M059J (cell line): ENCODE data around the gene NADK. TPM values are rescaled to one million over a fixed set of nuclear protein-coding genes. Genes with fewer than 3 reads are reported as not detected.
"Not testable (repeated sequence)": the region's sequence is repeated elsewhere in the genome, so short reads cannot be mapped to it uniquely, and the experiment has no call there.

Experiments used
- DNase-seq: peaks from one replicate; pipeline ENCODE4 v3.0.0-alpha.2; 2012; ENCODE audit warnings: low read depth
- total RNA-seq: library from RNA; depleted of rRNA; stranded (reverse); fragments of >200 nt; shearing (Covaris generic); gene quantifications from 2 replicates; pipeline ENCODE4 v1.2.3, GENCODE V29; 2014

NADK gene
- total RNA-seq, 1 experiment from 2014 or later = 44.7 TPM

DNA sequence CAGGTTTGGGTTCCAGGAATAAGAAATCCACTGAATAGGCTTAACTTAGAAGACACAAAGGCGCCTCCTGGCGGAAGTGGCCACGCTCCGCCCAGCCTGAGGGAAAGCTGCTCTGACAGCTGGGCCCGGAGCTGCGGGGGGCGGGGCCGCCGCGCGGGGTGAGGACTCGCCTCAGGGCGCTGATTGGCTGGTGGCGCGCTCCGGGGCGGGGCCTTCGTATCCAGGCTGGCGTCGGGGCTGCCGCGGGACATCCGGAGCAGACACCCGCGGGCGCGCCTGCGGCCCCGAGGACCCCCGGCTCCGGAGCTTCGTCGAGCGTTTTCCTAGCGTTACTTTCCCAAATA, 31.7 kb downstream of the NADK start:
- not testable (repeated sequence) for DNase-seq

DNA sequence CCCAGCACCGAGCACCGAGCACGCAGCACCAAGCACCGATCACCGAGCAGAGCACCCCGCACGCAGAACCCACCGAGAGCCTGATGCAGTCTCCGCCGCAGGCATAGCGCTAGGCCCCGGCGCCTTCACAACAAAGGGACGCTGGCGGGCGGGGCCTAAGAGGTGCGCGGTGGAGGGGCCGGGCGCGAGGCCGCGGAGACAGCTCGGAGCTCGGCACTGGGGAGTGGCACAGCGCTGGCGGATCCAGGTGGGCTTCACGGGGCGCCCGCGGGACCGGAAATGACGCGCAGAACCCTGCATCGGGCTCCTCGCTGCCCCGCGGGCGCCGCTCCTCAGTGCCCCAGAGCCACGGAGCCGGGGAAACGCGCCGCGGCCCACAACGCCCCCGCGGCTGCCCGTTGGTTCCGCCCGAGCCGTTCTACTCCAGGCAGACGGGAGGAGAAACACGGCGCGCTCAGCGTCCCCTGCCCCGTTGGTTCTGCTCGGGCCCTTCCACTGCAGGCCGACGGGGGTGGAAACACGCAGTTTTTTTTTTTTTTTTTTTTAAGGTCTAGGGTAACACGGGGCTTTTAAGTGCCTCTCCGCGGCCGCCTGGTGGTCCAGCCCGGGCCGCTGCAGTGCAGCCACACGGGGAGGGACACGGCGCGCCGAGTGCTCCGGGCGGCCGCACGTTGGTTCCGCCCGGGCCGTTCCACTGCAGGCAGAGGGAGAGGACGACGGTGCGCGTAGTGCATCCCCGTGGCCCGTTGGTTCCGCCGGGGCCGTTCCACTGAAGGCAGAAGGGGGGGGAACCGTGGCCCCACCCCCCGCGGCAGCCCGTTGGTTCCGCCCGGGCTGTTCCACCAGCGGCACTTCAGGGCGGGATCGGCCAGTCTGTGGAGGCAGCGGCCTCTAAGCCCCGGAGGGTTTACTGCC, 32.4 kb downstream of the NADK start:
- peak; percentile 38 for DNase-seq

DNA sequence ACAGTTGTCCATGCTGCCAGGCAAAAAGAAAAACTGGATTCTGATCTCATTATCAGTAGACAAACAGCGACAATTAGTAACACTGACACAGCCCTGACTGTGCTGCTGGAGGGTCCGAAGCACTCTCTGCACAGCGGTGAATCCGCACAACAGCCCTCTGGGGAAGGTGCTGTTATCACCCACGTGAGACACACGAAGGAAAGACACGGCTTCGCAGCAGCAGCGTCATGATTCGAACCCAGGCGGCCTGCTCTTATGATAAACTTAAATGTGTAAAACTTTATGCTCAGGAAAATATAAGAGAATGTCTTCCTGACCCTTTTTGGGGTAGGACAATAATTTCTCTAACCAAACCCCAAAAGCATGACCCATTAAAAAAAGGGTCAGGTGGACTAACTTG, 35.7 kb downstream of the NADK start:
- not testable (repeated sequence) for DNase-seq

DNA sequence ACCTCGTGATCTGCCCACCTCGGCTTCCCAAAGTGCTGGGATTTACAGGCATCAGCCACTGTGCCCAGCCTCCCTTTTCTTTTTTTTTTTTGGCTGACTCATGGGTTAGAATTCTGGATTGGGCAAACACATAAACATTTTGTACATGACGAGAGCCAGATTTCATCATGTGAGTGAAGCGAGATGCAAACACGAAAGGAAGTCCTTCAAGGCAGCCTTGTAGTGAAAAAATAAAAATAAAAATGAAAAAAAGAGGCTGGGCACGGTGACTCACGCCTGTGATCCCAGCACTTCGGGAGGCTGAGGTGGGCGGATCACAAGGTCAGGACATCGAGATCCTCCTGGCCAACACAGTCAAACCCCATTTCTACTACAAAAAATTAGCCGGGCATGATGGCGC, 37.3 kb downstream of the NADK start:
- peak; percentile 95 for DNase-seq

DNA sequence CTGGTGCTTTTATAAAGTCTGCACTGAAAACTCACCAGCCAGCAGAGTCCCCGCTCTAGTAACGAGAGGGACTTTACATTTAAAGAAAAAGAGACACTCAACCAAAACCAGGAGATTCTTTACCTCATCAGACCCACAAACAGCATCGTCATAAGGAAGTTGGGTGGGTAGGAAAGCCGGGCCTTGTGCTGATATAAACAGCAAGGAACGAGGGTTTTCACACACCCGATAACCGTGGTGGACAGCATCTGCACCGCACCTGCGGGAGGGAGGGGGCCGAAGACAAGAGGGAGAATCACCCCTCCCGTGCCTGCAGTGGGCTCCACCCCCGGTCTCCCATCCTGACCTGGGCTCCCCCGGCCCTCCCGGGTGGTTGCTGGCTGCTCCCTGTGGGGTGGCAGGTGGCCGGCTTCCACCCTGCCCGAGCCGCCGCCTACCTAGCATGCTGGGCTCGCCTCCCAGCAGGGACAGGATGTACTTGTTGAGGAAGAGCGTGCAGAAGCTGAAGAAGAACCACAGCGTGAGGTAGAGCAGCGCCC, 39.4 kb downstream of the NADK start:
- not testable (repeated sequence) for DNase-seq

DNA sequence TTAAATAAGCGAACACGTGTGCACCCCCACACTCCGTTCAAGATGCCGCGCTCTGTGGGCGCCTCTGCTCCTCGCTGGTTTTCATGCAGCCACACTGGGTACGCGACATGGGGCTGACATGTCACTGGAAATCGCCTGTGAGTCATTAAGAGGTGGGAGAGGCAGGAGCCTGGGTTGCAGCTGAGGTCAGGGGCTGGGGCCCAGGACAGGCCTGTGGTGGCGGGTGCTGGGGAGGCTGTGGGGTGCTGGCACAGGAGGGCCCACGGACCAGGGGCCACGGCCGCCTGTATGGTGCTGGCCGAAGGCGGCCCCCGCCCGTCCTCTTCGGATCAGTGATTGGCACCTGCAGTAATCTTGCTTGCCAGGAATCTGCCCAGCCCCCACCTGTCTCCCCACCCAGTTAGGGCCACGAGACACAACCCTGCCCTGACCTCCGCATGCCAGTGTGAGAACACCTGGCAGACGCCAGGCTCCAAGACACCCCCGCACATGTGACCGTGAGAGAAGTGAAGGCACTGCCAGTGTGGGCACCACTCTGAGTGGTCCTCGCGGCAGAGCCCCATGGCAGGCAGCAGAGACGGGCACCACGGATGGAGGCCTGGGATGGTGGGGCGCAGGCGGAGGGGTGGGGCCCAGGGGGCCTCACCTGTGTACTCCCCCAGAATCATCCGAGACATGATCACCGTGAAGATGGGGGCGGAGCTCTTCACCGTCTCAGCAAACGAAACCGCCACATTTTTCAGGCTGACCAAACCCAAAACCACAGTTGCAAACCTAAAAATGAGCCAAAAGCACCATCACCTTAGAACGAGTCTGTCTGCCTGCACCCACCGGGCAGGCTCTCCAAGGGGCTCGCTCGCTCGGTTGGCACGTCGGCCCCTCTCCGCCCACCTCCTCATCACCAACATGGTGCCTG, 40.3 kb downstream of the NADK start:
- not testable (repeated sequence) for DNase-seq

DNA sequence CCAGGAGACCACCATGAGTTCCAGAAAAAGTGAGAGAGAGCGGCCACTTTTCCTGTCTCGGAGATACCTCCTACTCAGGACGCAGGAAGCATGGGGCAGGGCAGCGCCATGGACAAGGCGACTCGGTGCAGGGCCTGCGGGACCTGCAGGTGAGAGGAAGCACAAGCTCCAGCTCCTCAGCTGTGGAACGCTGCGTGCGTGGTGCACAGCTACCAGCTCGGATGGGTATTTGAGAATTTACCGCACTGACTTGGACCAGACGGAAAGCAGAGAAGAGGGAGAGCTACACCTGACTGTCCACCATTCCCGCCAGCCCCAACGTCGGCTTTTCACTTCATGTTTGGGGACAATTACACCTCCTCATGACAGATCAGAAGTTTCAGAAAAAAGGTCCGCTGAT, 45.9 kb downstream of the NADK start:
- DNase-seq = no peak

DNA sequence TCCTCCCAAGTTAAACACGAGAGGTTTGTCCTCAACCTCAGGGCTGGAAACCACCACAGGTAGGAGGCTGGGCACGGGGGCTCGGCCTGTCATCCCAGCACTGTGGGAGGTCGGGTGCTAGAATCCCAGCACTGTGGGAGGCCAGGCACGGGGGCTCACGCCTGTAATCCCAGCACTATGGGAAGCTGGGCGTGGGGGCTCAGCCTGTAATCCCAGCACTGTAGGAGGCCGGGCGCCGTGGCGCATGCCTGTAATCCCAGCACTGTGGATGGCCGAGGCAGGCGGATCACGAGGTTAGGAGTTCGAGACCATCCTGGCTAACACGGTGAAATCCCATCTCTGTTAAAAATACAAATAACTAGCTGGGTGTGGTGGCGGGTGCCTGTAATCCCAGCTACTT, 47.4 kb downstream of the NADK start:
- no peak for DNase-seq

DNA sequence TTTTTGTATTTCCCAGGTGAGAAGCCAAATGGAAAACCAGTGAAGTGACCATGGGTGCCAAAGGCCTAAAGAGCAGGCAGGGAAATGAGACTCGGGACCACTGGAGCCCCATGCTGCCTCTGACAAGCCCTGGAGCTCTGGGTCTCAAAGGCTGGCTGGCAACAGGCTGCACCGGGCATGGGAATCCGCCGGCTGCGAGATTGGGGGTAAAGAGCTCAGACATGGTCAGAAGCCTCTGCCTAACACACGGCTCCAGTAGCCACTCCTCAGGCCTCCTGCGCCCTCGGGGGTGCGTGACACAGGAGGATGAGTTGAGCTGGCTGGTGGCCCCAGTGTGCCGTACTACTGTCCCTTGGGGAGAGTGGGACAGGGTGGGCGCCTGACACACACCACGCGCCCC, 48.0 kb downstream of the NADK start:
- not testable (repeated sequence) for DNase-seq

DNA sequence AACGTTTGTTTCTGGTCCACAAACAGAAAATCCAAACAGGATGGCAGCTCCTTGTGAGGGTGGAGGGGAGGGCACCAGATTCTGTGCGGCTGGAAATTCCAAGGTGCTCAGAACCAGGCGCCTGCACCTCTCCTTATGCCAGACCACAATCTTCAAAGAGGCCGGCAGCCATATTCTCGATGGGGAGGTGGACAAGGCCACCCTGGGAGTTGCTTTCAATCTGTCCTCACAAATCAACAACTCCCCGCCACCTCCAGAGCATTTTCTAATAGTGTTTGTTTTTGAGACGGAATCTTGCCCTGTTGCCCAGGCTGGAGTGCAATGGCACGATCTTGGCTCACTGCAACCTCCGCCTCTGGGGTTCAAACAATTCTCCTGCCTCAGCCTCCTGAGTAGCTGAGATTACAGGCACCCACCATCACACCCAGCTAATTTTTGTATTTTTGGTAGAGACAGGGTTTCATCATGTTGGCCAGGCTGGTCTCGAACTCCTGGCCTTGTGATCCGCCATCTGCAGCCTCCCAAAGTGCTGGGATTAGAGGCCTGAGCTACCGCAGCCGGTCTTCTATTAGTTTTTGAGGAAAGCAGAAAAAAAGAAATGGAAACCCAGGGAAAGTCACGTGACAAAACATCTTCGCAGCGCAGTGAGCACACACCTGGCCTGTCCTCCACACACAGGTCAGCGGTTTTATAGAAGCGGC, 49.0 kb downstream of the NADK start:
- DNase-seq = not testable (repeated sequence)

DNA sequence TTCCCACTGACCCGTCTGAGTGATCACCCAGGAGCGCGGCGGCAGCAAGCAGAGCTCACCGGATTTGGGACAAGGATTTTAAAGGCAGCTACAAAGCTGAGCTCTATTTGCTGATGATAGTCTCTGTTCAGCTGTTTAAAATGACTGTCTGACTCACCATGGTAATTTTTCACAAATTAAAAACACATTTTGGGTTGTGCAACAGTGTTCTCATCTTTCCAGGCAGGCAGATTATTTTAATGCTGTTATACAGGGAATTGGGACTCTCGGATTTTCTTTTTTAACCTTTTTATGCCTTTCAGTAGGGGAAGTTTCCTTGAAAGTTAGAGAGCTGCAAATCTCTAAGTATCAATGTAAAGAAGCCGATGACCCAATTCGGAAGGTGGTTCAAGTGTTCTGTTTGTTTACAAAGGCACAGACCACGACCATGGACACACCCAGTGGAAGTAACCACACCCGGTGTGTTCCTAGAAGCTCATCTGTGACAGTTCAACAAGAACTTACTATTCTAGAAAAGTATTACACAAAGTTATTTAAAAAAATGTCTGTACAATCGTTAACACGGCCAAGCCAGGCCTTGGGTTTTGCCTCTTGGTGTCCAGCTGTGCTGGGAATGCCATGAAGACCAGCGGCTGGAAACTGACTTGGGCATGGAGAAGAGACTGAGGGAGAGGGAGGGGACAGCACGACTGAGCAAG, 49.8 kb downstream of the NADK start:
- DNase-seq = not testable (repeated sequence)

DNA sequence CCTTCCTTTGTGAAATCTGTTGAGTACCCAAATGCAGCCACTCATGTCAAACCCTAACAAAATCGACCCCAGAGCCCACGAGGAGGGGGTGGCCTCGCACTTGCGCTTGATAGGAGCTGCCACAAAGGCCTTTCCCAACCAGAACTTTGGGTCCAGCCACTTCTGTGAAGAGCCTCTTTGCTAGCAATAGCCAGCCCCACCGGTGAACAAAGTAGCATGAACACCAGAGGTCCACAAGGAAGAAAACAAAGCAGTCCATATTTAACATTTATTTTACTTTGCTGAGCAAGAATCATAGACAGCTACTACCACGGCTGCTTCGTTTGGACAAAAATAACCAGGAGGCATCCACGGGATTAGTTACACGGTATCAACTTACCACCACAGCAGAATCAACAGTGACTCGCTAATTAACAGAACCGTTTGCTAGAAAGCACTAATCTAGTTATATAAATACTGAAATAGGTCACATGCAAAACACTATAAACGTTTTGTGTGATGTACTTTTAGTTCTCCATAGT, 51.1 kb downstream of the NADK start:
- peak; percentile 33 for DNase-seq

DNA sequence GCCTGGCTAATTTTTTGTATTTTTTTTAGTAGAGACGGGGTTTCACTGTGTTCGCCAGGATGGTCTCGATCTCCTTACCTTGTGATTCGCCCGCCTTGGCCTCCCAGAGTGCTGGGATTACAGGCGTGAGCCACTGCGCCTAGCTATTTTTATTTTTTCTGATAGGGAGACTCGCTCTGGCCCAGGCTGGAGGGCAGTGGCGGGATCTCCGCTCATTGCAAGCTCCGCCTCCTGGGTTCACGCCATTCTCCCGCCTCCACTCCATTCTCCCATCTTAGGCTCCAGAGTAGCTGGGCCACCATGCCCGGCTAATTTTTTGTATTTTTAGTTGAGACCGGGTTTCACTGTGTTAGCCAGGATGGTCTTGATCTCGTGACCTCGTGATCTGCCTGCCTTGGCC, 52.2 kb downstream of the NADK start:
- DNase-seq = not testable (repeated sequence)

DNA sequence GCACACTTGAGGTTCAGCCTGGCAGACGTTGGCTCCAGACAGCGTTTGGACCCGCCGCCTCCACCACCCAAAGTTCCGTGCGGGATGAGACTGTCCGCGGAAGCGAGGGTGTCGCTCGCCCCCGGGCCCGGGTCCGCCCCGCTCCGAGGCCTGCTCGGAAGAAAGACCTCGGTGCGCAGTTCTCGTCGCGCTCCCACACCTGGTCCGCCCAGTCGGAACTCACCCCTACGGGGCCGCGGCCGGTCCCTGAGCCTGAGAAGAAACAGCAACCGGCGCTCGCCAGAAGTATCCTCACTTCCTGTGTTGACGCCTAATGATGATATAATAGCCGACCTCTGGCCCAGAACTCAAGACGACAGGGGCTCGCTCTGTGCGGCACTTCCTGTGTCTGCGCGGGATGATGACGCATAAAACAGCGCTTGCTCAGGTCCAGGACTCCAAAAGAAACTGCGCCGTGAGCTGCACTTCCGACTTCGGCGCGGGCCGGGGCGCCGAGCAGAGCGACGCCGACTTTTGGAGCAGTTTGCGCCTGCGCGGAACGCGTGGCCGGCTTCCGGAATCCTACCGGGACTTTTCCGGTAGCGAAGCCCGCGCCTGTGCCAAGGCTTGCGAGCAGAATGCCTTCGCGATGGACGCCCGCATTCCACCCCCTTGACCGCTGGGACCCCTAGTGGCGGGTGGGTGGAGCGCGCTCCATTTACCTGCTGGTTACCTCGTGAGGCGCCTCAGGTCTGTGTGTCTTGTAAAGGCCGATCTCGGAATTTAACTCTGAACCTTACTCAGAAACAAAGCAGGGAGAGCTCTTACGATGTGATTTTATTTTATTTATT, 54.0 kb downstream of the NADK start, which contains the start of gene CDK11A:
TSS of gene CDK11A (minus strand) at position 323 of the 830 bp plus-strand sequence. CDS start 1,539 bp downstream, outside the sequence.
- peak; percentile 99 for DNase-seq

DNA sequence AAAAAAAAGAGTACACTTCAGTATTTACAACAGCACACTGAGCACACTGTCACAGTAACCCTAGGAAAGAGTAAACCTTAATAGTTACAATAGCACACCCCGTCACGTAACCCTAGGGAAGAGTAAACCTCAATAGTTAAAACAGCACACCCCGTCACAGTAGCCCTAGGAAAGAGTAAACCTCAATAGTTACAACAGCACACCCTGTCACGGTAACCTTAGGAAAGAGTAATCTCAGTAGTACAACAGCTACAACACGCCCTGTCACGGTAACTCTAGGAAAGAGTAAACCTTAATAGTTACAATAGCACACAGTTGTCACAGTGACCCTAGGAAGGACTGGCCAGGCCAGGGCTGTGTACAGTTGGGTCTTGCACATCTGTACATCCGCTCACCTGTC, 57.1 kb downstream of the NADK start:
- DNase-seq = no peak

DNA sequence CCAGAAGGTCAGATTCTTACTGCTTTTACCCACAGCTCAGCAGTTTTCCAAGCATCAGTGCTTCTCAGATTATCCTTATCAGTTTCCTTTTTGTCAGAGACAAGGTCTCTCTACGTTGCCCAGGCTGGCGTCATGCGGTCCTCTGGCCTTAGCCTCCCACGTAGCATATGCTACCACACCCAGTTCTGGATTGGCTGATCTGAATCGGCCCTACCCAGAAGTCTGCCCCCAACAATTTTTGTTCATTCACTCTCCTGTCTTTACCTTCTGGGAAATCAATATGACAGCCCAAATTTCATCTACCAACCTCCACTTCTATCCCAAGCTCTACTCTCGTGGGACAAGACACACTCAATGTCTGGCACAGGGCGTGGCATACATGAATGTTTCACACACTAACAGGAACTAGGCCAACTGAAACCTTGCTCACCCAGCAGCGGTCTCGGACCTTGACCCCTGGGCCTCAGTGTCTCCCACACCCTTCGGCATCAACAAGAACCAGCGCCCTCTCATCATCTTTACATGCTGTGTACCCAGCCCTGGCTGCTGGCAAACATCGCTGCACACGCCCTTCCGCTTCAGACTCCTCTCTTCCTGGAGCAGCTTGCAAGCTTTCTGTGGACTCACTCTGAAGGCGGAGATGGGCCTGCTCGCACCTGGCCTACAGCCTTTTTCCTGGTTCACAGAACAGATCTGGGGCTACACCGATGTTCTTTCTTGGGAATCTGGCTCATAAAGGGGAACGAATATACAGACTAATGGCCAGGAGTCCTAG, 63.0 kb downstream of the NADK start:
- not testable (repeated sequence) for DNase-seq

DNA sequence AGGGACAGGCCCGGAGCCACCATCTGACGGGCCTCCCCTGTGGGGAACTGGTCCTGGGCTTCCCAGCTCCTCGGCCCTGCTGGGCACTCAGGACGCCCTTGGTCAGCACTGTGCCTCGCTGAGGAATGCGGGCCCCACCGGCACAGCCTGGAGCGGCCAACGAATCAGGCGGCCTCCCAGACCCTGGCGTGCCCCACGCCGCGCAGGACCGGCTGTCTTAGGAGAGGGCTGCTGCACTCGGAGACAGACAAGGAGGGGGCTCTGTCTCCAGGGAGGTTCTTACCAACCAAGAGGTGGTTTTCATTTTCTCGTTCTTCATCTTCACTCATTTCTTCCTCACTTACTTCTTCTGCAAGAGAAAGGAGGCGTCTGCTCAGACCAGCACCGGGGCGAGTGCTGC, 70.4 kb downstream of the NADK start:
- DNase-seq = not testable (repeated sequence)

DNA sequence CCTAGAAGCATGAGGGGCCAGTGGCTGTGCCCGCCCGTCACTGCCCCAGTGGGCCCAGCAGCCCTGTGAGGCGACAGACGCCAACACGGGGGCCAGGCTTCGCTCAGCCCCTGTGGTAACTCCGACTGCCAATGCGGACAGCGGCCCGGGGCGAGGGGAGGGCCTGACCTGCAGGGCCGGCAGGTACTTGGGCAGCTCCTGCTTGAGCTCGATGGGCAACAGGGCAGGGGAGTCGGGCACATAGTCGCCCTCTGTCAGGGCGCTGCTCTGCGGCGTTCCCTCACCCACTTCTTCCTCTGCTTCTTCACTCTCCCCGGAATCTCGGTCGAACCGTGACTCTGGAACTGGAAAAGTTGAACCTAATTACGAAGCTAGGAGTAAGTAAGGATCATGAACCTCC, 71.0 kb downstream of the NADK start:
- not testable (repeated sequence) for DNase-seq

DNA sequence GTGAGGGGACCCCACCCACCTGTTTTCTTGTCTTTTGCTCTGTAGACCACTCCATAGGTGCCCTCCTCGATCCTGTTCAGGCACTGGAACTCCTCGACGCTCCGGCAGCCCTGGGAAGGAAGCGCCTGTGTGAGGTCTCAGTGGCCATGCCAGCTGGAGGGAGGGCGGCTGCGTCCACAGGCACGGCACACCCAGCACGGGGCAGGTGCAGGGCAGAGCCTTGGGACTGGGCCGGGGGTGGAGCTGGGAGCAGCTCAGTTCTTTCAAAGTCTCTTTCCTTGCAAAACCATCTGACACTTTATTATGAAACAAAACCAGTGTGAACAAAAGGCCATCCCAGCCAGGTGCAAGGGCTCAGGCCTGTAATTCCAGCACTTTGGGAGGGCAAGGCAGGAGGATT, 72.6 kb downstream of the NADK start:
- not testable (repeated sequence) for DNase-seq
